Body of pancreas (tissue), 4 donors: ENCODE results near the gene DENND1A.

Source experiments
- POLR2A ChIP-seq, 3 donors: fragments of 450-650 bp; IDR thresholded peaks; one replicate each; pipeline ENCODE4 v1.6.1; 2016; ENCODE audit warnings: antibody characterized with exemption in 3 of 3, mild to moderate bottlenecking in 2 of 3
- TF ChIP-seq, protein P1 (sequence below), 7 experiments: fragments of 450-650 bp in 4 of 7; fragments of 200-600 bp in 3 of 7; sonication (generic) in 3 of 7; IDR thresholded peaks; one replicate each; pipeline ENCODE4 v1.5.1; 2016 to 2019; ENCODE audit warnings: antibody characterized with exemption in 7 of 7

DNA sequence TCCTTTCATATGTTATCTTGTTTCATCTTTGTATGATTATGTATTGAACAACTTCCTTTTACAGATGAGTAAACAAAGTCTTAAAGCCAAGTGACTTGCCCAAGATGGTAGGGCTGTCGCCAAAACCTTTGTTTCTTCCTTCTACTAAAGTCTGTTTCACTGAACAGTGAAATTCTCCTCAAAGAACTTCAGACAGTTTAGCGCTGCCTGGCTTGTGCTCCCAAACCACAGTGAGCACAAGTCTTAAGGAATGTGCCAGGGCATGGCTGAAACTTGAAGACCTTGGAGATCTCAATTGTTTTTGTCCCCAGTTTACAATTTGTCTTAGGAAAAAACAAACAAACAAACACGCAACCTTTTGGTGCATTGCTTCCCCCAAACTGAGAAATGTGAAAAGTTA is 300.4 kb downstream of the DENND1A start:
- TF ChIP-seq POLR2A (IDR thresholded peaks at IDR 0.05): no peak
- TF ChIP-seq, protein P1, sequence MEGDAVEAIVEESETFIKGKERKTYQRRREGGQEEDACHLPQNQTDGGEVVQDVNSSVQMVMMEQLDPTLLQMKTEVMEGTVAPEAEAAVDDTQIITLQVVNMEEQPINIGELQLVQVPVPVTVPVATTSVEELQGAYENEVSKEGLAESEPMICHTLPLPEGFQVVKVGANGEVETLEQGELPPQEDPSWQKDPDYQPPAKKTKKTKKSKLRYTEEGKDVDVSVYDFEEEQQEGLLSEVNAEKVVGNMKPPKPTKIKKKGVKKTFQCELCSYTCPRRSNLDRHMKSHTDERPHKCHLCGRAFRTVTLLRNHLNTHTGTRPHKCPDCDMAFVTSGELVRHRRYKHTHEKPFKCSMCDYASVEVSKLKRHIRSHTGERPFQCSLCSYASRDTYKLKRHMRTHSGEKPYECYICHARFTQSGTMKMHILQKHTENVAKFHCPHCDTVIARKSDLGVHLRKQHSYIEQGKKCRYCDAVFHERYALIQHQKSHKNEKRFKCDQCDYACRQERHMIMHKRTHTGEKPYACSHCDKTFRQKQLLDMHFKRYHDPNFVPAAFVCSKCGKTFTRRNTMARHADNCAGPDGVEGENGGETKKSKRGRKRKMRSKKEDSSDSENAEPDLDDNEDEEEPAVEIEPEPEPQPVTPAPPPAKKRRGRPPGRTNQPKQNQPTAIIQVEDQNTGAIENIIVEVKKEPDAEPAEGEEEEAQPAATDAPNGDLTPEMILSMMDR (IDR thresholded peaks at IDR 0.05): no peak
